HG02571 (cell line): ENCODE measurements around the gene TUBA3D.
A peak's percentile ranks its signal among the peaks of the same experiment; 100 is the strongest.
"Not testable (repeated sequence)": the region's sequence is repeated elsewhere in the genome, so short reads cannot be mapped to it uniquely, and the experiment has no call there.

Source experiments
- ATAC-seq: cut with Tn5 transposase; IDR thresholded peaks from one replicate; pipeline ENCODE4 v1.9.1; 2021; ENCODE audit warnings: mild to moderate bottlenecking, moderate library complexity; ENCODE audit not compliant: unreplicated experiment

Gene TUBA3D

DNA sequence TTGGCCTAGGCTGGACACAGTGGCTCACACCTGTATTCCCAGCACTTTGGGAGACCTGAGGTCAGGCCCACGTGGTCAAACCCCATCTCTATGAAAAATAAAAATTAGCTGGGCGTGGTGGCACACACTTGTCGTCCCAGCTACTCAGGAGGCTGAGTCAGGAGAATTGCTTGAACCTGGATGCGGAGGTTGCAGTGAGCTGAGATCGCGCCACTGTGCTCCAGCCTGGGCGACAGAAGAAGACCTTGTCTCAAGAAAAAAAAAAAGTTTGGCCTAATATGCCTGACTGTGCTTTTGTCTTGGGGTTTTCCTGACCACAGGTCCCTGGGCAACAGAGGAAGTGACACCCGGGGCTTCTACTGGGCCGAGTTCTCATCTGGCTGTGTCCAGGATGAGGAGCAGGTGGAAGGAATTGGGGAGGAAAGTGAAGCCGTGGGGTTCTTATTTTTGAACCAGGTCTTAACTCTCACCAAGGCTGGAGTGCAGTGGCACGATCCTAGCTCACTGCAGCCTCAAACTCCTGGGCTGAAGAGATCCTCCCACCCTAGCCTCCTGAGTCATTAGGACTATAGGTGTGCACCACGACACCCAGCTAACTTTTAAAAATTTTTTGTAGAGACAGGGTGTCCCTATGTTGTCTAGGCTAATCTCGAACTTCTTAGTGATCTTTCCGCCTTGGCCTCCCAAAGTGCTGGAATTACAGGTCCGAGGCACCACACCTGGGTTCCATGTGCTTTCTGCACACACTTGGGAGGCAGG lies 38.7 kb downstream of the TUBA3D start:
- peak; percentile 56 for ATAC-seq

DNA sequence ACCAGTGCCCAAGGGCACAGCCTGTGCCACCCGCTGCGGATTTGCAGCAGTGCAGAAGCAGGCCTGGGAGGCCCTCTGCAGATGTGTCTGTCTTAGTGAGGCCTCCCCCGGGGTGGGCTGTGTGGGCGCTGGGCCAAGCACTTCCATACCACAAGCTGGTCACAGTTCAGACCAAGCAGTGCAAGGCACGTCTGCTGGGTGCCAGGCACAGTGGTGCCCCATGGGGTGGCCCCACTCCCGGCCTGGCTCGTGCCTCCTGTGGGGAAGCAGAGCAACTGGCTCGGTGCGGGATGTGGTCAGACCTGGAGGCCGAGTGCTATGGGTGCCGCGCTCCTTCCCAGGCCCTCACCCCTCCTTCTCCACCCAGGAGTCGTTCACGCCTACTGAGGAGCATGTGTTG lies 39.3 kb downstream of the TUBA3D start:
- not testable (repeated sequence) for ATAC-seq

DNA sequence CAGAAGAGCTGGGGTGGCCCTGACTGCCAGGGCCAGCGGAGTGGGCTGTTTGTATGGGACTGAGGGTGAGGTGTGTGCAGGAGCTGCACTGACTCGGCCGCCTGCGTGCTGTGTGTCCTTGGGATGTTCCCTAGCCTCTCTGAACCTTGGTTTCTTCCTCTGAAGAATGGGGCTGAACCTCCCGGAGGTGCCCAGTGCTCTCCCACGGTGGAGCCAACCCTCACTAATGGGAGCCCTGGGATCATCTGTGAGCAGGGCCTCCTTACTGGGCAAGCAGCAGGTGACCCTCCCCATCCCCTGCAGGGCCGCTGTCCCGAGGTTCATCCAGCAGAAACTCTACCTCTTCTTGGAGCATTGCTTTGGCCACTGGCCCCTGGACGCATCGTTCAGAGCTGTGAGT lies 40.1 kb downstream of the TUBA3D start:
- ATAC-seq = no peak

DNA sequence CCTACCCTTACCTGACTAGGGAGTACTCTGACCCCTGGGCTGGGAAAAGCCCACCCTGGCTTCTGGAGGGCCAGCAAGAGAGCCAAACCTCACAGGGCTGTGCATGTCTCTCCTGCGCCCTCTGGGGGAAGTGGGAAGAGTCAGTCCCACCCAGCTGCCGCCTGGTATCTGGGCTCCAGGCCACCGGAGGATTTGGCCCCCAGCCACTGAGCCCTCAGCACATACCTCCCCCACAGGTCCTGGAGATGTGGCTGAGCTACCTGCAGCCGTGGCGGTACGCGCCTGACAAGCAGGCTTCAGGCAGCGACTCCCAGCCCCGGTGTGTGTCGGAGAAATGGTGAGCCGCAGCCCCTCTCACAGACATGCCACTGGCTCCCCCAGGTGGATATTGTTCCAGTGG lies 40.7 kb downstream of the TUBA3D start:
- ATAC-seq = not testable (repeated sequence)

DNA sequence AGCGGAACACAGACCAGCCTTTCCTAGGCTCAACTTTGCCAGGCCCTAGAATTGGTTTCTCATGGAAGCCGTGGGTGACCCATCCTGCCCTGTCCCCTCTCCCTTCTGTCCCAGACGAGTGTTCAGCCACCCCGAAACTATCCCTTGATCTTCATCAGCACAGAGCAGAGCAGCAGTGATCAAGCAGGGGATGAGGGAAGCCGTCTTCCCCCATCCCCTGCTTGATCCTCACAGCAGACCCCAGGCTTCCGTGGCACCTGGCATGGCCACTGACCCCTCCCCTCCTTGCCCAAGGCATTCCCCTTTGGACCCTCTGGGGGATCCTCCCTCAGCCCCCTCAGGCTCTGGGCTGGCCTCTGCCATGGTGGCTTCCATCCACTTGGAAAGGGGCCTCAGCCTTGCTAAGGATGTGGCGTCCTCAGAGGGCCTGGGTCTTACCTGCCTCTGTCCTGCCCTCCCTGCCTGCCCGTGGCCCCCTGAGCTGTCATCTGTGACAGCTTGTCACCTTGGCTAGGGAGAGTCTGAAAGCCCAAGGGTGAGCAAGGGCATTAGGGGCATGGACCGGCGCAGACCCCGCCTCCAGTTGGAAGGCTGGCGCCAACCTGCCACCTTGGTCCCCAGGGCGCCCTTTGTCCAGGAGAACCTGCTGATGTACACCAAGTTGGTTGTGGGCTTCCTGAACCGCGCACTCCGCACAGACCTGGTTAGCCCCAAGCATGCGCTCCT lies 41.4 kb downstream of the TUBA3D start:
- ATAC-seq = no peak

DNA sequence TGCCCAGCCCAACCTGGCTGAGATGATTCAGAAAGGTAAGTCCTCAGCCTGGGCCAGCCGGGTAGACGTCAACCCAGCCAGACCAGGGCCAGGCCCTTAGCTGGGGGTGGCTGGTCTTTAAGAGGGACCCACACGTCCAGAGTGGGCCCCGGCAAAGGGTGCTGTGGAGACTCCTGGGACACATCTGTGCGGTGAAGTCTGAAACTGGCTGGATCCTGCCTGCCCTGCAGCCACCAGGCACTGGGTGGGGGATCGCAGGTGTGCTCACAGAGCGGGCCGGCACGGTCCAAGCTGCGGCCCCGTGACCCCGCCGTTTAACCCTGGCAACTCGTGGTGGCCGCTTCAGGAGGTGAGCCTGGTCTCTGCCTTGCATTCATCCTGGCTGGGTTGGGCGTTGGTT lies 41.9 kb downstream of the TUBA3D start:
- ATAC-seq = not testable (repeated sequence)

DNA sequence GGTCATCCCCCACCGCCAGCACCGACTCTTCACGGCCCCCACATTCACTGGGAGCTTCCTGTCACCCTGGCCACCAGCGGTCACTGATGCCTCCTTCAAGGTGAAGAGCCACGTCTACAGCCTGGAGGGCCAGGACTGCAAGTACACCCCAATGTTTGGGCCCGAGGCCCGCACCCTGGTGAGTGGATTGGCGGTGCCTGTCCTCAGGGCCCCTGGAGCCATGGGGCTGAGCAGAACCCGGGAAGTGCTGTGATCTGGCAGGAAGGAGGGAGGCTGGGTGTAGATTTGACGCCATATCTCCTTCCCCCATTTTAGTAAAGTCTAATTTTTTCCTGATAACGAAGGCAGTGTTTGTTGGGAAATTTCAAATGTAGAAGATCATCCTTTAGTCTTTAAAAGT lies 42.6 kb downstream of the TUBA3D start:
- ATAC-seq = not testable (repeated sequence)

DNA sequence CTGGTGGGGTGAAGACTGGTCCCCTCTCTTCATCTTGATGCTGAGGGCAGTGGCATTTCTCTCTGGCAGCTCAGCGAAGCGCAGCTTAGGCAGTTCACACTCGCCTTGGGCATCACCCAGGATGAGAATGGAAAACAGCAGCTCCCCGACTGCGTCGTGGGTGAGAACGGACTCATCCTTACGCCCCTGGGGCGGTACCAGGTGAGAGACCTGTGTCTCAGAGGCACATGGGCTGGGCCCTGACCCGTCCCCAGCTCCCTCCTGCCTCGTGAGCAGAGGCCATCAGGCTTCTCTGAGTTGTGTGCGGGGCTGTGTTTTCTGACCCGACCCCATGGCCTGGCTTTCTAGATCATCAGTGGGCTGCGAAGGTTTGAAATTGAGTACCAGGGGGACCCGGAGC lies 43.5 kb downstream of the TUBA3D start:
- no peak for ATAC-seq

DNA sequence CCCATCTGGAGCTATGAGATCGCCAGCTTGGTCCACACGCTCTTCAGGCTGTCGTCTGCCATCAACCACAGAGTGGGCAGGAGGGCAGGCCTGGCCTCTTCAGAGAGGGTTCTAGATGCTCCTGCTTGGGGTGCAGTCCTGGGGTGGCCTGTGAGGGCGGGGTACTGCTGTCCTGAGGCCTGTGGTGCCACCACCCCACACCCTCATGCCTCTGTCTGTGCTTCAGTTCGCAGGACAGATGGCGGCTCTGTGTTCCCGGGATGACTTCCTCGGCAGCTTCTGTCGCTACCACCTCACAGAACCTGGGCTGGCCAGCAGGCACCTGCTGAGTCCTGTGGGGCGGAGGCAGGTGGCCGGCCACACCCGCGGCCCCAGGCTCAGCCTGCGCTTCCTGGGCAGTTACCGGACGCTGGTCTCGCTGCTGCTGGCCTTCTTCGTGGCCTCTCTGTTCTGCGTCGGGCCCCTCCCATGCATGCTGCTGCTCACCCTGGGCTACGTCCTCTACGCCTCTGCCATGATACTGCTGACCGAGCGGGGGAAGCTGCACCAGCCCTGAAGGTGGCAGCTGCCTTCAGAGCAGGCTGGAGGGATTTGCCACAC lies 44.1 kb downstream of the TUBA3D start:
- not testable (repeated sequence) for ATAC-seq

DNA sequence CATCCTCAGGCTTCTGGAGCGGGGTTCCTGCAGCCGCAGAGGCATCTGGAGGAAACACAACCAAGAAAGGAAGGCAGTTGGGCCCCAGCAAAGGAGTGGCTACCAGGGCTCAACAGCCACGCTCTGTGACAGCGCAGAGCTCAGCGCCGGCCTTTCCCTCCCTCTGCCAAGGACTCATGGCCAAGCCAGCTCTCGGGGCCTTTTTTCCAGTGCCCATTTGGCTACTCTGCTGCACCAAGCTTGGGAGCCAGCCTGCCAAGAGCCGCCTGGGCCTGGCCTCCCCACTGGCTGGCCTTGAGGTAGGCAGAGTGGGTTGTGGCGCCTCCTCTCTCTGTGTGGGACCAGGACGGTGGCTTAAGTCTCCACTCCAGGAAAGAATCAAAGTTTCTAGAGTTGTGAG lies 44.6 kb downstream of the TUBA3D start:
- ATAC-seq = no peak

DNA sequence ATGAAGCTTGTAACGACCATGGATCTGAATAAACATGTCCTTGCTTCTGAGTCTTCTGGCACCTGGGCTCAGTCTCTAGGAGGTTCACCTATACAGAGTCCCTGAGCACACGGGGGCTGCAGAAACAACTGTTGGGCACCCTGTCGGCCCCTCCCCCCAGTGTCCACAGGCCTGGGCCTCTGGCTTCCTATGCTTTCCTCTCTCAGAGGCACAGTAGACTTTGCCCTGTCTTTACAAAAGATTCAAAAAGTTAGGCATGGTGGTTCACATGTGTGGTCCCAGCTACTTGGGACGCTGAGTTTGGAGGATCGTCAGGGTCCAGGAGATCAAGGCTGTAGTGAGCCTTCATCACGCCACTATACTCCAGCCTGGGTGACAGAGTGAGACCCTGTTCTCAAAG lies 45.6 kb downstream of the TUBA3D start:
- not testable (repeated sequence) for ATAC-seq

DNA sequence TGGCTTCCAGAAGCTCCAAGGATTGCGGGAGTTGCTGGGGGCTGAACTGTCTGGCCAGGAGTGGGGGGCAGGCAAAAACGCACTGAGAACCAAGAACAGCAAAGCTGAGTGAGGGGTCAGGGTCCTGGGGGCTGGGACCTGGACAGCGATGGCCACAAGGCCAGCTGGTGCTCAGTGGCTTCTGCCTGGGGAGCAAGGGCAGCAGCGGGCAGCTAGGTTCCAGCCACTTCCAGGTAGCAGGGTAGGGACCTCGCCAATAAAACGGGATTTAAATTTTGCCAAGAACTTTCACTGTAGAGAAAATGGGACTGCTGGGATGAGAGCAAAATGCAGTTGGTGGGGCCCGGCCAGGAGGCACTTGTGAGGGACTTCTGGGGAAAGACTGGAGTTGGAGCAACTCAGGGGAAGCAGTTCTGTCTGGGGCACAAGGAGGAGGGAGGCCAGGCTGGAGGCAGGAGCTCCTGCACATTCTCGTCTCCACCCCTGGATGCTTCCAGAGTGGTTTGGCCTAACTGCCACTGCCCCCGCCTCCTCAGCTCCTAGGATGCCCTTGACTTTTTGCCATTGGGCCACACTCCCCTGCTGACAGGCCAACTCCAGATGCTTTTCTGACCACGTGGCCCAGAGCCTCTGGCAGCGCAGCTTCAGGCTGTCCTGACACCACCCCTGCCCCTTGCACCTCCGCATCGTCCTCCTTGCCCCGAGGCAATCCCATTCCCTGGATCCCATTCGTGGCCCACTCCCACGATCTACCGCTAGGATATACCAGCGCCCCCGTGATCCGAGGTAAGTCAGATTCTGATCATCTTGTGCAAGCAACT lies 46.3 kb downstream of the TUBA3D start:
- no peak for ATAC-seq

DNA sequence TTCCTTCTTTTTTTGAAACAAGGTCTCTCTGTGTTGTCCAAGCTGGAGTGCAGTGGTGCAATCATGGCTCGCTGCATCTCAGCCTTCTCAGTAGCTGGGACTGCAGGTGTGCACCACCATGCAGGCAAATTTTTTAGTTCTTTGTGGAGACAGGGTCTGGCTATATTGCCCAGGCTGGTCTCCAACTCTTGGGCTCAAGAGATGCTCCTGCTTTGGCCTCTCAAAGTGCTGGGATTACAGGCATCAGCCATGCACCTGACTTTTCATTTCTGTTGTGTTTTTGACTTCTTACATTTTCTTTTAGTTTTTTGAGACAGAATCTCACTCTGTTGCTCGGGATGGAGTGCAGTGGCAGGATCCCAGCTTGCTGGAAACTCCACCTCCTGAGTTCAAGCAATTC lies 49.3 kb downstream of the TUBA3D start:
- ATAC-seq = not testable (repeated sequence)

DNA sequence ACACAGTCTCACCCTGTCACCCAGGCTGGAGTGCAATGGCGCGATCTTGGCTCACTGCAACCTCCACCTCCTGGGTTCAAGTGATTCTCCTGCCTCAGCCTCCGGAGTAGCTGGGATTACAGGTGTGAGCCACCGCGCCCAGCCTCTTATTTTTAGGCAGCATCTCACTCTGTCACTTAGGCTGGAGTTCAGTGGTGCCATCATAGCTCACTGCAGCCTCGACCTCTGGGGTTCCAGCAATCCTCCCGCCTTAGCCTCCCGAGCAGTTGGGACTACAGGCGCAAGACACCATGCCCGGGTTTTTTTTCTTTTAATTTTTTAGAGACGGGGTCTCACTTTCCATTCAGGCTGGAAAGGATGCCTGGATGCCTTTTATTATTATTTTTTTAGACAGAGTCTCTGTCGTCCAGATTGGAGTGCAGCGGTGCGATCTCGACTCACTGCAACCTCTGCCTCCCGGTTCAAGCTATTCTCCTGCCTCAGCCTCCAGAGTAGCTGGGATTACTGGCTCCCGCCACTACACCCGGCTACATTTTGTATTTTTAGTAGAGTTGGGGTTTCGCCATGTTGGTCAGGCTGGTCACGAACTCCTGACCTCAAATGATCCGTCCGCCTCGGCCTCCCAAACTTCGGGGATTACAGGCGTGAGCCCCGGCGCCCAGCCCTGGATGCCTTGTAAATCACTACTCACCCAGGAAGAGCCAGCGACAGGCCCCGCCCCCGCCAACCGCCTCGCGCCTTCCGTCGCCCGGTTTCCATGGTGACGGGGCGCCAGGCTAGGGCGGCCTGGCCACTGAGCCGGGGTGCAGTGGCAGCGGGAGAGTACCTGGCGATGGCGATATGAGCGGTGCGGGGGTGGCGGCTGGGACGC lies 51.4 kb downstream of the TUBA3D start, which contains the start of gene CCDC74A:
TSS of gene CCDC74A (plus strand) at position 758 of the 871 bp plus-strand sequence. CDS start at position 841, 83 bp downstream.
- peak; percentile 90 for ATAC-seq

DNA sequence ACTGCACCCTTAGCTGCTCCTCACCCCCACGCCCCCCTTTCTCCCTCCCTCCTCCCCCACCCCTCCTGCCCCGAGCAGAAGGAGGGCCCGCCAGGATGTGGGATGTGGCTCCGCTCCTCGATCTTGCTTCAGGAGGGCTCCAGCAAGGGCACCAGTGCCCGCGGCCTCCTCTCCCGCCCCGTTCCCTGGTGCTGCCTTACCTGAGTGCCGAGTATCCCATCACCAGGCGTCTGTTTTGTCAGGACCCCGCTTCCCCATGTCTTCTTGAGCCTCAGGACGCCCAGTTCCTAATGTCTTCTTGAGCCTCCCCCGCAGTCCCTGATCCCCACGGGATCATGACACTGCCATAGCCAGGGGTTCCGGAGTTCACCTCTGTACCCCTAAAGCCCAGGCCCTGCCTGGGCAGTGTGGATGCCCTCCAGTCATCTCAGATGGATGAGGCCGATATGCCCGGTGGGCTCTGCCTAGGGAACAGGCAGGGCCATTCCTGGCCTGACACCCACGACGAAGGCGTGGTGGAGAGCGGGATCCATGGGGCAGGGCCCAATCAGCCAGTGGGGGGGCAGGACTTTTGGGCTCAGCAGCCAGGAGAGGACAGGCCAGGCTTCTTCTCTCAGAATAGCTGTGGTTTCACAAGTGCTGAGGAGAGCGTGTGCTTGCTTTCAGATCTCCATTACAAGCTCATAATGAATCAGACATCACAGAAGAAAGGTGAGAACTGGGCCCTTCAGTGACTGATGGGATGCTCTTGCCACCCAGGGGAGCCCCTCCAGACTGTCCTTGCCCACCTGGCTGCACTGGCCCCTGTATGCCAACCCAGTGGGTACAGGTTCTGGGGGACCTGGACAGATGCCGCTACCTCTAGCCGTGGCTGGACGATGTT lies 53.3 kb downstream of the TUBA3D start:
- peak; percentile 63 for ATAC-seq

DNA sequence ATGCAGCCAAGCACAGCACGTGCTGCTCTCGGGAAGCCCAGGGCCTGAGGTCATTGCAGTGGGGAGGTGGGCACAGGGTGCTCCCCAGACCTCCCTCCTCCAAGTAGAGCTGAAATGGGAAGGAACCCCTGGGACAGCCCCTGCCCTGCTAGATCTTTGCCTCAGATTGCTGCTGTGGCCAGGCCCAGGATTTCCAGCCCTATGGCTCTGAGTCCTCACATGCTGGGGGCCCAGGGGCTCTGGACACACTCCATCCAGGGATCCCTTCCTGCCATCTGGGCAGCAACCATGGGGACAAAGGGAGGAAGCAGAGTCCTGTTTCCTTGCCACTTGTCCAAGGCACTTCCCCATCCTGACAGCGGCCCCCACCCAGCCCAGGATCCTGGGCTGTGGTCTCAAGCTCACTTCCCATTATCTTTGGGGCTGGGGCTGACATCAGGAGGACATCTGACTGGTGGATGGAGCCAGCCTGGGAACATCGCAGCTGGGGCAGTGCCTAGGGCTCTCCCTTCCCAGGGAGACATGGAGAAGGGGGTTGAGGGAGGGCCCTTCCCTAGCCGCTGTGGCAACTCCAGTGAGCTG lies 54.0 kb downstream of the TUBA3D start:
- ATAC-seq = not testable (repeated sequence)

DNA sequence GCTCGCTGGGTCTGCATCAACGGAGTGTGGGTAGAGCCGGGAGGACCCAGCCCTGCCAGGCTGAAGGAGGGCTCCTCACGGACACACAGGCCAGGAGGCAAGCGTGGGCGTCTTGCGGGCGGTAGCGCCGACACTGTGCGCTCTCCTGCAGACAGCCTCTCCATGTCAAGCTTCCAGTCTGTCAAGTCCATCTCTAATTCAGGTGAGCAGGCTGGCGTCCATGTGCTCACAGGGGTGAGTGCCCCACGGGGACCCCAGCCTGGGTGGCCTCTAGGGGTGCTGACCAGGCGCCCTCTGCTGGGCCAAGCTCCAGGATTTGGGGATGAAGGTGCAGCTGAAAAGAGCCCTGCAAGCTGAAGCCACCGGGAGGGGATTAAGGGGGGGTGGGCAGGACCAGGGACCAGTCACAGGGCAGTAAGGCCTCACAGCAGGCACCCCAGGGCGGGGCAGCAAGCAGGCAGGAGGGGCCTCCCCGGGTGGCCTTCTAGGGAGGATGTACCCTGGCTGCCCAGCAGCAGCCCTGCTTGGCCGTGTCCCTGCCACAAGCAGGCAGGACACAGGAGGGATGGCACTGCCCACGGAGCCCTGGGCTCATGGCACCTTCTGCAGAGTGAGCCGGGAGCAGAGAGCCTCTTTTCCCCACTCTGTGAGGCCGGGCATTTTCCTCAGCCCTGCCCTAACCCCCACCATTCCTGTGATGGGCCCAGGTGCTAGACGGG lies 54.9 kb downstream of the TUBA3D start:
- not testable (repeated sequence) for ATAC-seq
